ENCODE data around the gene MX1. TPM values are rescaled to one million over a fixed set of nuclear protein-coding genes. Genes with fewer than 3 reads are reported as not detected.

The MX1 gene
- total RNA-seq, 2 experiments from 2014 or later: 23.9 to 24.7 TPM

- no peak overlapping the region for H3K4me2 ChIP-seq (ENCODE audit: low read length)
- TF ChIP-seq EZH2phosphoT487 (IDR thresholded peaks at IDR 0.05; ENCODE audit: borderline replicate concordance, low read depth, low read length) (no peak), CTCF (conservative IDR thresholded peaks at IDR 0.05; ENCODE audit: low read length) (no peak)
- H3K4me3 ChIP-seq (ENCODE audit: low read depth, low read length, poor library complexity, severe bottlenecking): no peak overlapping the region
- ChIA-PET POLR2A (no interaction called here), CTCF (ENCODE audit: unreplicated experiment) (no interaction called here)
- H2AFZ ChIP-seq (ENCODE audit: low read length): no peak overlapping the region
- H3K9me2 ChIP-seq (ENCODE audit: insufficient read depth, low read length): no peaks in the 10 kb centered on the region
- DNase-seq (ENCODE audit: low spot score): no peak
- H3K79me2 ChIP-seq (ENCODE audit: insufficient read depth, low read depth, low read length): no peaks in the 10 kb centered on the region
- H3K4me1 ChIP-seq (ENCODE audit: insufficient read depth, low read length, poor library complexity, severe bottlenecking): peaks cover 6% of the 10 kb centered on the region
- no peak overlapping the region for H3K27ac ChIP-seq (ENCODE audit: low read depth, low read length, poor library complexity, severe bottlenecking)
- H3K36me3 ChIP-seq (ENCODE audit: insufficient read depth, low read length): no peaks in the 10 kb centered on the region
- no peaks in the 10 kb centered on the region for H3K9me3 ChIP-seq (ENCODE audit: low read length)
- no peaks in the 10 kb centered on the region for H4K20me1 ChIP-seq (ENCODE audit: insufficient read depth, low read length)
- no TSS peak for BruUV-seq (replicated peaks)
- intact Hi-C loops (cut with micrococcal nuclease; ENCODE audit: unreplicated experiment): no loop called here
These were observed 64.3 kb downstream of the MX1 start for GRCh38 chr21:41490330-41490729.

GRCh38 chr21:41491412-41491811 is 65.4 kb downstream of the MX1 start:
- Histone ChIP-seq H3K9me3 (ENCODE audit: low read length) (no peaks in the 10 kb centered on the region), H3K27ac (ENCODE audit: low read depth, low read length, poor library complexity, severe bottlenecking) (no peak overlapping the region), H3K36me3 (ENCODE audit: insufficient read depth, low read length) (no peaks in the 10 kb centered on the region), H3K4me3 (ENCODE audit: low read depth, low read length, poor library complexity, severe bottlenecking) (no peak overlapping the region), H3K79me2 (ENCODE audit: insufficient read depth, low read depth, low read length) (no peaks in the 10 kb centered on the region), H3K4me1 (ENCODE audit: insufficient read depth, low read length, poor library complexity, severe bottlenecking) (peaks cover 6% of the 10 kb centered on the region), H4K20me1 (ENCODE audit: insufficient read depth, low read length) (no peaks in the 10 kb centered on the region), H2AFZ (ENCODE audit: low read length) (no peak overlapping the region), H3K4me2 (ENCODE audit: low read length) (no peak overlapping the region), H3K9me2 (ENCODE audit: insufficient read depth, low read length) (no peaks in the 10 kb centered on the region)
- no peak for DNase-seq (ENCODE audit: low spot score)
- no peak for TF ChIP-seq CTCF (conservative IDR thresholded peaks at IDR 0.05; ENCODE audit: low read length)
- TF ChIP-seq EZH2phosphoT487 (IDR thresholded peaks at IDR 0.05; ENCODE audit: borderline replicate concordance, low read depth, low read length): no peak
- CTCF ChIA-PET (ENCODE audit: unreplicated experiment): no interaction called here
- intact Hi-C loops (cut with micrococcal nuclease; ENCODE audit: unreplicated experiment): no loop called here
- BruUV-seq (replicated peaks): no TSS peak
- POLR2A ChIA-PET: interaction anchor here (0.6 to 0.7 kb wide), 2 partner anchors 180 to 700 kb away, joined by 3 to 4 read pairs; no protein-coding TSS in a partner anchor

- TF ChIP-seq CTCF (conservative IDR thresholded peaks at IDR 0.05; ENCODE audit: low read length): no peak
- TF ChIP-seq EZH2phosphoT487 (IDR thresholded peaks at IDR 0.05; ENCODE audit: borderline replicate concordance, low read depth, low read length): no peak
- no peak overlapping the region for H3K4me2 ChIP-seq (ENCODE audit: low read length)
- no peaks in the 10 kb centered on the region for H3K36me3 ChIP-seq (ENCODE audit: insufficient read depth, low read length)
- no peaks in the 10 kb centered on the region for H4K20me1 ChIP-seq (ENCODE audit: insufficient read depth, low read length)
- POLR2A ChIA-PET: no interaction called here
- no TSS peak for BruUV-seq (replicated peaks)
- no peak for DNase-seq (ENCODE audit: low spot score)
- no peak overlapping the region for H3K27ac ChIP-seq (ENCODE audit: low read depth, low read length, poor library complexity, severe bottlenecking)
- CTCF ChIA-PET (ENCODE audit: unreplicated experiment): no interaction called here
- H3K4me1 ChIP-seq (ENCODE audit: insufficient read depth, low read length, poor library complexity, severe bottlenecking): no peaks in the 10 kb centered on the region
- no peaks in the 10 kb centered on the region for H3K79me2 ChIP-seq (ENCODE audit: insufficient read depth, low read depth, low read length)
- no peak overlapping the region for H2AFZ ChIP-seq (ENCODE audit: low read length)
- H3K9me2 ChIP-seq (ENCODE audit: insufficient read depth, low read length): no peaks in the 10 kb centered on the region
- H3K4me3 ChIP-seq (ENCODE audit: low read depth, low read length, poor library complexity, severe bottlenecking): no peak overlapping the region
- intact Hi-C loops (cut with micrococcal nuclease; ENCODE audit: unreplicated experiment): no loop called here
- H3K9me3 ChIP-seq (ENCODE audit: low read length): no peaks in the 10 kb centered on the region
These were observed 68.2 kb downstream of the MX1 start for GRCh38 chr21:41494242-41494641.

Measured in OCI-LY7 (cell line).